Activated CD4-positive, CD25-positive, alpha-beta regulatory T cell treated with anti-CD3 and anti-CD28 coated beads, Interleukin-2, amount 50 U/mL, for 16 hours (primary cell): ENCODE data around the gene EGFR.

Experiments
- DNase-seq: peaks from one replicate; pipeline ENCODE4 v3.0.0-alpha.2; 2020; ENCODE audit warnings: low read depth, low spot score

EGFR gene

DNA sequence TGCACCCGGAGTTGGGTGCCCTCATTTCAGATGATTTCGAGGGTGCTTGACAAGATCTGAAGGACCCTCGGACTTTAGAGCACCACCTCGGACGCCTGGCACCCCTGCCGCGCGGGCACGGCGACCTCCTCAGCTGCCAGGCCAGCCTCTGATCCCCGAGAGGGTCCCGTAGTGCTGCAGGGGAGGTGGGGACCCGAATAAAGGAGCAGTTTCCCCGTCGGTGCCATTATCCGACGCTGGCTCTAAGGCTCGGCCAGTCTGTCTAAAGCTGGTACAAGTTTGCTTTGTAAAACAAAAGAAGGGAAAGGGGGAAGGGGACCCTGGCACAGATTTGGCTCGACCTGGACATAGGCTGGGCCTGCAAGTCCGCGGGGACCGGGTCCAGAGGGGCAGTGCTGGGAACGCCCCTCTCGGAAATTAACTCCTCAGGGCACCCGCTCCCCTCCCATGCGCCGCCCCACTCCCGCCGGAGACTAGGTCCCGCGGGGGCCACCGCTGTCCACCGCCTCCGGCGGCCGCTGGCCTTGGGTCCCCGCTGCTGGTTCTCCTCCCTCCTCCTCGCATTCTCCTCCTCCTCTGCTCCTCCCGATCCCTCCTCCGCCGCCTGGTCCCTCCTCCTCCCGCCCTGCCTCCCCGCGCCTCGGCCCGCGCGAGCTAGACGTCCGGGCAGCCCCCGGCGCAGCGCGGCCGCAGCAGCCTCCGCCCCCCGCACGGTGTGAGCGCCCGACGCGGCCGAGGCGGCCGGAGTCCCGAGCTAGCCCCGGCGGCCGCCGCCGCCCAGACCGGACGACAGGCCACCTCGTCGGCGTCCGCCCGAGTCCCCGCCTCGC, at the start of gene EGFR:
Gene EGFR, plus strand, starts transcription at position 657 of the 830 bp plus-strand sequence. CDS start 261 bp downstream, outside the sequence.
- DNase-seq = no peak

GRCh38 chr7:54969208-54969967, 49.4 kb upstream of the EGFR start:
- no peak for DNase-seq

GRCh38 chr7:54972733-54973294, 46.0 kb upstream of the EGFR start:
- DNase-seq = no peak

DNA sequence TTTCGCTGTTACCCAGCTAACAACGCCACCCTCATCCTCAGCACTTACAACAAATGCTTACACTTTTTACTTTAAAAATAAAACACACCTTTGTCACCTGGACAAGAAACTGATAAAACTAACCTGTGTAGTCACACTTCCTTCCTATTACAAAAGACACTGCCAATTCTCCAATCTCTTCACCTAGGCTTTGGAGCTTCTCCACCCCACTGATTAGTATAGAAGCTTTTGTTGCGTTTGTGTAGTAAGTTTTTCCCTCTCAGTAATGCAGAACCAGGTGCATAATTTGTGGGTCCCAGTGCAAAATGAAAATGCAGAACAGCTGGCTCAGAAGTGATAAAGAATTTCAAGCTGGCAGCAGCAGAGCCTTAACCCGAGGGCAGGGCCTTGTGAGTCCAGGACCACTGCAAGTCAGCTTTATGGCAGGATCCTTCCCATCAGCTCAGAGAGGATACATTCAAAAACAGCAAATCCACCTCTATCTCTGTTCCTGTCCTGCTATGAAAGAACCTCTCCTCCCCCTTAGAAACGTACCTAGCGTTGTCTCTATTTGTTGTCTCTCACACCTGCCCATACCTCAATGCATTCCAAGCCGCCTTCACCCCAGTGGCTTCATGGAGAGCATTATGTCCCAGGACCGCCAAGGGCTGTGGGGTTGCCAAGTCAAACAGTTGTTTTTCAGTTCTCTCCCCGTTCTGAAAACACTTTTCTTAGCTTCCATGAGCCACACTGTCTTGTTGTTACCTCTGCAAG, 40.3 kb upstream of the EGFR start:
- no peak for DNase-seq

DNA sequence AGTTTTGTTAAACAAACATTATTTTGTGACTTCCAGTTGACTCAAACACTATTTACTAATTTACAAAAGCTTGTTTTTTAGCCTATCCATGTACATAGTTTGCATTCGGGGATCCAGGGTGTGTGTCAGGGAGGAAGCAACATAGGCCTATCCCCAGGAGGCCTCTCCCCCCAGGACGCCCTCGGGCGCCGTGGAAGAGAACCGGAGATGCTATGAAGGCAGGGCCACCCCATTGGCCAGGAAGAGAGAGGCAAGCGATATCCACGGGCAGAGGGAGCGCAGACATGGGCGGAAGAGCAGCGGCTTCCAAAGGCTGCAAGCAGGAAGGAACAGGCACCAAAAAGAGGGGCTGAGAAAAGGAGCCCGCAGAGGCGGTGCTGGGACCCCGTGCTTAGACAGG, 38.3 kb upstream of the EGFR start:
- DNase-seq = no peak

DNA sequence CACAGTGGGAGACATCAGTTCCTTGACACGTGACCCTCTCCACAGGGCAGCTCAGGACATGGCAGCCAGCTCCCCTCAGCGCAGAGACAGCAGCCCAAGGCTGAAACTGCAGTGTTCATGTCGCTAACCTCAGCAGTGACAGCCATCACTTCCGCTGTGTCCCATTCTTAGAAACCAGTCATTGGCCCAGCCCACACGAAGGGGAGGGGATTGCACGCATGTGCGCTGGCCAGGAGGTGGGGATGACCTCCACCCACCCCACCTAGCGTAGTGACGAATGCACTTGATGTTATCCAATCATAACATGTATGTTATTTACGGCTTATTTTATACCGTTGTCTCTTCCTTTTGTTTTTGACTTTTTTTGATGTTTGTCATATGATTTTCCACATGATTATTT, 36.9 kb upstream of the EGFR start:
- DNase-seq = no peak

DNA sequence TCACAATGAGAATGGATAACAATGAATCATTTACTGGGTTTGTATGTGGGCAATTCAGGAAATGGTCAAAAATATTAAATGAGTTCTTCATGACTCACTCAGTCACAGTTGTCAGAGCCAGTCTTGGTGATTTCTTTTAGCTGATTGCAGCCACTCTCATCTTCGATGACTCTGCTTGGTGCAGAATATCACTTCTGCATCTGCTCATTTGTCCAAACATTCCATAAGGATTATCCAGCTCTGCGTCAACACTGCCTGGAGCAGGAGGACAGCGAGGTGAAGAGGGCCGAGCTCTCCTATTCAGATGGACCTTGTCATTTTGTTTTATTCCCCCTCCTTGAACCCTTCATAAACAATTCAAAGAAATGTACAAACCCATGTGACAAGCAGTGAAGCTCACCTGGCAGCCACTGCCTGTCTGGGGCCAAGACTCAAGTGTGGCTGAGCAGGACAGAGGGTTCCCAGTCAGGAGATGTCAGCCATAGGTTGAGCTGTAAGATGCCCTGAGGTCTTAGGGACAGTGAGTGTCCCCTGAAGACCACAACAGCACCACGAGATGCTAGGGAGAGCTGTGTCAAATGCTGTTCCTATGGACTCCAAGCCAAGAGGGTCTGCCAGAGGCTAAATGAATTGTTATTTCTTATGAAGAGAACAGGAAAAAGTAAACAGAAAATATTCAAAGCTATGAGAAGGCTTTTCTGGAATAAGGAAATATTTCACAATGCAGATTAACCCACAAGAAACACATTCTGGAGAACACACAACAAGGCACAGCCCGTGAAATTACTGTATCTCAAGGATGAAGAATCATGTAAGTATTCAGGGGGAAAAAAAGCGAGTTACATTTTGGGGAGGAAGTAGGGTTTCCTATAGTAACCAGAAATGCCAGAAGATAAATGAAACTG, 33.1 kb upstream of the EGFR start:
- no peak for DNase-seq

DNA sequence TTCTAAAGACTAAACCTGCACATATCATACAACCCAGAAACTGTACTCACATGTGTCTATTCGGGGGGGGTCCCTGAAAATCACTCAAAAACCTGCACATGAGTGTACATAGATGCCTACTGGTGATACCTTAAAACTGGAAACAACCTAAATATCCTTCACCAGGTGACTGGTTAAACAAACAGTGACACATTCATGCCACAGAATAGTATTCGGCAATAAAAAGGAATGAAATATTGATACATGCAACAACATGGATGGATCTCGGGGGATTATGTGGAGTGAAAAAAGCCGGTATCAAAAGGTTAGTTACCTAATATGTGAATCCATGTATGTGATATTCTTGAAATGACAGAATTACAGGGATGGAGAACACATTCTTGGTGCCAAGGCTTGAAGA, 32.1 kb upstream of the EGFR start:
- no peak for DNase-seq

- DNase-seq = no peak
Measured at GRCh38 chr7:54987772-54988171, 31.0 kb upstream of the EGFR start.

GRCh38 chr7:54988516-54988915, 30.3 kb upstream of the EGFR start:
- no peak for DNase-seq

DNA sequence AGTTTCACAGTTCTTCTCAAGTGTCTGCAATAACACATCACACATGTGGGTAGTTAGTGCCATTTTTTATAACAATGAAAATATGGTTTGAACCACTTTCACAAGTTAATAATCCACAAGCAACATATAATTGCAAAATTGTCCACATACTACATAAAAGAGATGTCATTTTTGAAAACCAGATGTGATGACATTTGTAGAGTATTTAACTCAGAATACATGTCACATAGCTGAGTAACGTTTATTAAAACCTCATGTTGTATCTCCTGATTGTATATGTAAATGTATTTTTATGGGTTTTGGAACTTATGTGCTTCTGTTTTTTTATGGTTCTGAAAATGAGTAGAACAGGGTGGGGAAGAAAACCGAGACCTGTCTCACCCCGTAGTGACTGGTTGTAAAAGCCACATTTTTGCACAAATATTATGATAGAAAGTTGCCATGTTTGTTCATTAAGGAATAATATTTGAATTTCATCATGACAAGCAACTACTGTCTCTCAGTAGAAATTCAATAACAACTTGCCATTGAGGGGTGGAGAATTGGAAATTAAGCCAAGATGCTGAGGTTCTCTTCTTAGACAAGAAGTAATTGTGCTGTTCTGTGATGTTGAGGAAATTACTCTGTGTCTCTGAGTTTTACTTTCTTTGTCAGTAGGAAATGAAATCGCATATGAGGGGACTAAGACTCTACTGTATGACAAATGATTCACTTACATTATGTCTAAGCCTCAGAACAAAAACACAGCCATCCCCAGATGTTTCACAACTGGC, 29.2 kb upstream of the EGFR start:
- DNase-seq = no peak

DNA sequence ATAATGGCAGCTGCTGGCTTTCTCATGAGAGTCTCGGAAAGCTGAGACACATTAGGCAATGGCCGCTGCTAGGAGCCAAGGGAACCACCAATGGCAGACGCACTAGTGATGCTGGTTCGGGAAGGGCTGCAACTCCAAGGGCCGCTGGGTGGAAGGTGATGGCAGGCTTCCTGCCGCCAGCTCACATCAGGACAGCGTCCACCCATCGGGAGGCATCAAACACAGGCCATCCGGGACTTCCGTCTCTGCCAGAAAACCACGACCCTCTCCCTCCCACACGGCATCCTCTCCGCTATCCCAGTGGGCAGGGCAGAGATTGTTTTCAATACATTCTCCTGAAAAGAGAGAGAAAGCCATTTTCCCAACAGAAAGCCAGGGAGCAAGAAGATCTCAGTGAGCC, 27.5 kb upstream of the EGFR start:
- DNase-seq = no peak

DNA sequence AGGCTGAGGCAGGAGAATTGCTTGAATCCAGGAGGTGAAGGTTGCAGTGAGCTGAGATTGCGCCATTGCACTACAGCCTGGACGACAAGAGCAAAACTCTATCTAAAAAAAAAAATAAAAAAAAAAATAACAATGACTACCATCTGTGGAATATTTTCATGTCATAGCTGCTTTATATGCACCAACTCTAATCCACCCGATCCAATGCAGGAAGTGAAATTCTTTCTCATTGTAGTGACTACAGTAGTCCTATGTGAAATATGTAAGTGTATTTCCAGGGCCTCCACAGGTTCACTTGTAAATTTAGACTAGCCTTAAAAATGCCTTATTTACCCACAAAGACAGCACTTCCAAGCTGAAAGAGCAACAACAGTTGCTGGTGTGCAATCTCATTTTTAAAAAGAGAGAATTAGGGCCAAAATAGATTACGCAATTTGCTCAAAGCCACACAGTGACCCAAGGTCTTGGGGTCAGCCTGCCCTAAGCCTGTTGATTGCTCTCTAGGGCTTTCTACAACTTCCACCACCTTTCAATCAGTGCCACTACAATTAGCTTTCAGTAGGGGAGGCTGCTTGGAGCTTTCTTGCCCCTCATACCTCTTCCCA, 25.8 kb upstream of the EGFR start:
- DNase-seq = no peak

GRCh38 chr7:54995166-54995565, 23.7 kb upstream of the EGFR start:
- no peak for DNase-seq

DNA sequence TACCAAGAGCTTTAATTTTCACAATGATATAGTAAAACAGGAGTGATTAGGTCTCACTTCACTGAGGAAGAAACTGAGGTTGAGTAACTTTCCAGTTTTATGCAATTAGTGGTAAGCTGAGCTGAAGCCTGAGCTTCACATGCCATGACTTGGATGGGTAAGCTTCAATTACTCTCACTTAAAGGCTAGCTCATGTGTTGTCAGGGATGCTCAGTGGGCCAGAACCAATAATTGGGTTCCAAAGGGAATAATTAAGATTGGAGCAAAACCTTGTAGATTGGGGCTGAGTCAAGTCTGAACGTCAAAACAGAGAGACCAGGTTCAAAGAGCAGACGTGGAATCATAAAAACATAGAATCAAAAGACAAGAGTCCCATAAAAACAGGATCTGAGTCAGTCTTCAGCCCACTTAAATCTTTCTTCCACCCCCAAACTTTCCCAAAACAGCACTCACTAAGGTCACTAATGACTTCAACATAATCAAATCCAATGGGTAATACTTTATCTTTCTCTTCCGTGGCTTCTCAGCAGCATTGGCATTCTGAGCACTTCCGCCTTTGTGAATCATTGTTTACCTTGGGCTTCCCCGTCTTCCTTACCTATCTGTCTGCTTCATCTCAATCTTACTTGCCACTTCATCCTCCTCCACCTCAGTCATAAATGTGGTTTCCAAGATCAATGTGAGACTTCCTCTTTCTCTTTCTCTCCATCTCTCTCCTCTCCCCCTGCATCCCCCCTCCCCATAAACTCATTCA, 23.0 kb upstream of the EGFR start:
- no peak for DNase-seq

DNA sequence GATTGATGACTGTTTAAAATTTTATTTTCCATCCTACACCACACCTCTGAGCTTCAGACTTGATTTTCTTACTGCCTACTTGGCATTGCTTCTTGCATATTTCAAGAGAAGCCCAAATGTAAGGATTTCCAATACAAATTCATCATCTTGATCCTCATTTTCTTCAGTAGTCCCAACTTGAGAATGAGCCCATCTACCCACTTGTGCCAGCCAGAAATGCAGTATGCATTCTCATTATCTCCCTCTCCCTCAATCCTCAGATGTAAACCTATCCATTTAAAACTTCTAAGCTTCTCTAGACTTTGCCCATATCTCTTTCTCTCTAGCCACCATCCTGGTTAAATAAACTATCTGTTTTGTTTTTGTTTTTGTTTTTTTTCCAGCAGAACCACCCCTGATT, 22.4 kb upstream of the EGFR start:
- DNase-seq = no peak

- DNase-seq = no peak
Measured at GRCh38 chr7:55004579-55004978, 14.2 kb upstream of the EGFR start.

GRCh38 chr7:55005241-55005851, 13.5 kb upstream of the EGFR start:
- DNase-seq = no peak

GRCh38 chr7:55006499-55006898, 12.3 kb upstream of the EGFR start:
- no peak for DNase-seq
